ENCODE results near the gene GOLGA6L2.

- TF ChIP-seq ZNF274 (IDR thresholded peaks at IDR 0.05; ENCODE audit: low read depth, low read length) (no peak), YY1 (IDR thresholded peaks at IDR 0.05; ENCODE audit: insufficient read depth, insufficient read length) (no peak)
Measured at GRCh38 chr15:23395832-23396231, 51.2 kb downstream of the GOLGA6L2 start.

Data from NT2/D1 (cell line).